Activated CD4-positive, alpha-beta T cell treated with anti-CD3 and anti-CD28 coated beads, Interleukin-2, amount 50 U/mL, for 16 hours (primary cell): Measurements from ENCODE around the gene LMCD1.

Experiments used
- DNase-seq: peaks from one replicate; pipeline ENCODE4 v3.0.0-alpha.2; 2020

LMCD1 gene

DNA sequence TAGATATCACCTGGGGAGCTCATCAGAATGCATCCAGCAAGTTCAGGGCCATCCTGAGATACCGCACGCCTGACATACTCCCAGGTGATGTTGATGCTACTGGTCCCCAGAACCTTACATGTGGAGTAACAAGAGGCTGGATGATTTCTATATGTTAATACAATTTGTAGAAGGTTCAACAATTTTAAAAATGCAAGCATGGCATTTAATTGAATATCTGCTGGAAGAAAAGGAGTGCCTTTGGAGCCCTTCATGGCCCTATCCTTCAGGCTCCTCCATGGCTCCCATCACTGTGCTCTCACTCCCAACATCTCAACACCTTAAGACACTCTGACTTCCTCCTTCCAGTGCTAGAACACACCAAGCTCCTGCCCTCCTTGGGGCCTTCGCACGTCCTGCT, 36.6 kb downstream of the LMCD1 start:
- no peak for DNase-seq

DNA sequence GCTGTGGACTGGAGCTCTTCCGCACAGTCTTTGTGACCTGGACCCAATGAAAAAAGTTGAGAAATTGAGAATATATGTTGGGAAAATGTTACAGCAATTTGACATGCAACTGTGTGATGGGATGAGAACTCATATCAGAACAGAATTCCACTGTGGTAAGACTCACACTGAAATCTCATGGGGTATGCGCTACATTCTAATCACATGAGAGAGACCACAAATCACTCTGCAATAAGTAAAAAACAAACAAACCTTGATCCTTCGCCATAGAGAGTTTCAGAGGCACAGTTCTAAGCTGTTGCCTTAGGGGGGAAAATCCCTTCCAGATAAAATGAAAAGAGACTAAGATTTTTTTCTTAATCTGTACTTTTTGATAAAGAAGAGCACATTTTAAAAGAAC, 37.3 kb downstream of the LMCD1 start:
- no peak for DNase-seq

DNA sequence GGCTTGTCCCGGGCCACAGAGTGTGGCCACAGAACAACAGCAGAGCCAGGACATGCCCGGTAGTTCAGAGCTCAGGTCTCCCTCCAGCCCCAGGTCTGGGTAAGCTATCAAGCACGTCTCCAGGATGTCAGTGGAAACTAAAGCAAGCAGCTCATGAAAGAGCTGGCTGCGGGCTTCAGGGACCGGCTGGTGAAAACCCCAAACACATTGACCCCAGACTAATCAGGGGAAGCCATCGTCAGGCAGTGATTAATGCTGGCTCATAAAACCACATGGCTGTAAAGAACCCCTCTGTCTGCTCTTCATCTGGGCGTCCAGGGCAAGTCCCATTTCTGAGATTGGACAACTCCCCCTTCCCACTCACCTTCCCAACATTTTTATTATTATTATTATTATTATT, 37.8 kb downstream of the LMCD1 start:
- DNase-seq: no peak

DNA sequence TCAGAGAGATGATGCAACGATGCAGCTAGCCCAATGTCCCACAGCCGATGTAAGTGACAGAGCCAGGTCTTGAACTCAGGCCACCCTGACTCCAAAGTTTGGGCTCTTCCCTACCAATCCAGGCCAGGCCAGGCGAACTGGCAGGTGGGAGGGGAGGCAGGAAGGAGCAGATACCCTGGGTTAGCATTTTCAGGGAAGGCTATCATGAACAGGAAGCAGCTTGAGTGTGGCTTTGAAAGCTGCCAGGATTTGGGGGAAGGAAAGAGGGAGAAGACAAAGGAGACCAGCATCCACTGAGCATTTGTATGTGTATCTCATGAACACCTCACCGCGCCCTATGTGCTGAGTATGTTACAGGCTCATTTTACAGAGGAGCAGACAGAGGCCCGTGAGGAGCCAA, 38.8 kb downstream of the LMCD1 start:
- no peak for DNase-seq

DNA sequence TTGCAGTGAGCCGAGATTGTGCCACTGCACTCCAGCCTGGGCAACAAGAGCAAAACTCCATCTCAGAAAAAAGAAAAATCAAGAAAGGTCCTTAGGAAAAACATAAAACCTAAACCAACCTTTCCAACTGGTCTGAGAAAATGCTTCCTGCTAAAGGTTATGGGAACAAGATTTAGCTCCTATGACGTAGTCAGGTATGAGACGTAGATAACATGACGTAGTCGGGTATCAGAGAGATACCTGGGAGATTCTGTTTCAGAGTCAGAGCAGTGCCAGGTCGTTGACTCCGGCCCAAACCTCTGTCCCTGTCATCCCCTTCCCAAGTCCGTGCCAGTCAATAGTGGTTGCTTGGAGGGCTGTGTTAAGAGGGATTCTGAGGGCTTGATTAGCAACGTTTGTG, 39.9 kb downstream of the LMCD1 start:
- no peak for DNase-seq

DNA sequence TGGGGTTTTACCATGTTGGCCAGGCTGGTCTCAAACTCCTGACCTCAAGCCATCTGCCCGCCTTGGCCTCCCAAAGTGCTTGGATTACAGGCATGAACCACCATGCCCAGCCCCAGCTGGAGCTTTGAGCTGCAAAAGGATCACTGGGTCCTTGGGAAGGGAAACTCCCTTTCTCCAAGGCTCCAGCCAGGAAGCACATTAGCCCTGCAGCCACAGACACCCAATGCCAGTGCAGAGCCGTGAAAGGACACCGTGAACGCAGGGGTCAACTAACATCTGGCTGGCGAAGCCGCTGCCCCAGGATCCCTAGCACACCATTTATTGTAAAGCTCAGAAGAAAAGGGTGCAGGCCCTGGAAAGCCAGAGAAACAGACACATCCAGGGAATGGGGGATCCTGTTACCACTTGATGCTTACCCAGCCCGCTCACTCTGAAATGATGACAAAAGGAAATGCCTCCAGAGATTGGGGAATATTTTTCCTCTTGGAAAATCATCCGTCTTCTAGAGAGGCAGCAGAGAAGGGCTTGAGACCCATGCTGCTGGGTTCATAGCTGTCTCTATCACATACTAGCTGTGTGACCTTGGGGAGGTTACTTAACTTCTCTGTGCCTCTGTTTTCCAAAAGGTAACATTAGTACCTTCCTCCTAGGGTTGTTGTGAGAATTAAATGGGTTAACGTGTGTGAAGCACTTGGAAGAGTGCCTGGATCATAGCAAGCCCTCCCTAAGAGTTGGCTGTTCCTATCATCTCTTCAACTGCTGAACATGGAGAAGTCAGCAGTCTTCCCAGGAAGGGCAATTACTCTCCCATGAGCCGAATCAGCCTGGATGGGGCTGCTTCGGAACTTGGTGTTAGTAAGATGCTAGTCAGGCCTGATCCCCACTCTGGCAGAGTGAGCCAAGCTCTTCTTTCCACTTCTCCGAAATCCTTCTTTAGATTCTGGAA, 40.8 kb downstream of the LMCD1 start:
- DNase-seq: no peak

DNA sequence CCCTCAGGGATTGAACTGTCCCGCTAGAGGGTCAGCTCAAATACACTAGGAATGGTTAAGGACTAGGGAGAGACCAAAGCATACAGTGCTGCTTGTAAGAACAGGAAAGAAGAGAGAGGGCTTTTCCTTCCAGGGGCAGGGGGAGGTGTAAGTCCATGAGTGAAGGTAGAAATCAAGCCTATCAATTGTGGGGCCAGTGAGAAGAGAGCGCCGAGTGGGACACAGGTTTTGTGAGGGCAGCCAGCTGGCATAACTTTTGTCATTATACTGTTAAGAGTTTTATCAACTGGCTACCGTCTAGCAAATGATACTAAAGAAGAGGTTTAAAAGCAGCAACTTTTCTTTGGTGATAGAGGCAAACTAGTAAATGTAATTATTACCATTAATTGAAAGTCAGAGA, 45.0 kb downstream of the LMCD1 start:
- DNase-seq: no peak

DNA sequence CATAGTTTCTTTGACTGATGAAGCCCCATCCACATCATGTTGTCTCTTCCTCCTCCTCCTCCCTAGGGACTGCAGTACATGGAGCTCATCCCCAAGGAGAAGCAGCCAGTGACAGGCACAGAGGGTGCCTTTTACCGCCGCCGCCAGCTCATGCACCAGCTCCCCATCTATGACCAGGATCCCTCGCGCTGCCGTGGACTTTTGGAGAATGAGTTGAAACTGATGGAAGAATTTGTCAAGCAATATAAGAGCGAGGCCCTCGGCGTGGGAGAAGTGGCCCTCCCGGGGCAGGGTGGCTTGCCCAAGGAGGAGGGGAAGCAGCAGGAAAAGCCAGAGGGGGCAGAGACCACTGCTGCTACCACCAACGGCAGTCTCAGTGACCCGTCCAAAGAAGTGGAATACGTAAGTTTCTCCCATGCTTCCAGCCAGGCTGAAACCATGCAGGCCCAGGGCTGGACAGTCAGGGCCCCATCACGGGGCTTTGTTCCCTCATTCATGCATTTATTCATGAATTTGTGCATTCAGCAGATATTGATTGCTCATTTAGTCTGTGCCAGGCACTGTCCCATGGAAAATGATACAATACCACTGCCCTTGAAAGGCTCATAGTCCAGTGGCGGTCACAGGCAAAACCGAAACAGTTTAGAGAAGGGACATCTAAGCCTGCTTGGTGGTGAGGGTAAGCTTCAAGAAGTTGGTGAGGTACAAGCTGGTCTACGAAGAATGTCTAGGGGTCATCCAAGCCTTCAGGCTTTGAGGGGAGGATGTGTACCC, 47.1 kb downstream of the LMCD1 start:
- no peak for DNase-seq

DNA sequence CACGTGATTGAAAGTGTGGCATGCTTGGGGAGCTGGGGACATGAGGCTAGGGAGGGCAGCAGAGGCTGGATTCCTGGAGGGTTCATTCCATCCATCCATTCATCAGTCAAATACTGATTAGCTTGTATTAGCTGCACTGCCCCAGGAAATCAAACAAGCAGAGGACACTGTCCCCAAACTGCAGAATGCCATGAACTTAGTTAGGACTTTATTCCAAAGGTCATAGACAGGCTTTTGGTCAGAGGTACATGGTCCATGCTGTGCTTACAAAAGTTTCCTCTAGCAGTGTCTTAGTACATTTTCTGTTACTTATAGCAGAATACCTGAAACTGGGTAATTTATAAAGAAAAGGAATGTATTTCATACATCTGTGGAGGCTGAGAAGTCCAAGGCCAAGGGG, 47.7 kb downstream of the LMCD1 start:
- no peak for DNase-seq

DNA sequence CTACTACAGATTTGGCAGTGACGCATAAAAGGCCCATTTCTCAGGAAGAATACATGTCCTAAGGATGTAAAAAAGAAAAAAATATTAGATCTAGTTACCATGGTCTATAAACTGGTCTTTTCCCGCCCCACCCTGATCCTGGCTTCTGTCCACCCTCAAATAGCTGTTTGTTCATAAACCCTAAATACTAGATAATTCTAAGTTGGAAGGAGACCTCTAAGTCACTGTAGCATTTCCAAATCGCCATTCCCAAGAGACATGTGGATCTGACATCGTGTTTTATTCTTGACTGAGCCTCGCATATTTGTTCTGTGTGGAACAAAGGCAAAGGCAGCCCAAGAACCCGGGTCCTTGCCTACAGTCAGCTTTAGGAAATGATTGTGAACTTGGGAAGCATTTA, 49.0 kb downstream of the LMCD1 start:
- DNase-seq: no peak

DNA sequence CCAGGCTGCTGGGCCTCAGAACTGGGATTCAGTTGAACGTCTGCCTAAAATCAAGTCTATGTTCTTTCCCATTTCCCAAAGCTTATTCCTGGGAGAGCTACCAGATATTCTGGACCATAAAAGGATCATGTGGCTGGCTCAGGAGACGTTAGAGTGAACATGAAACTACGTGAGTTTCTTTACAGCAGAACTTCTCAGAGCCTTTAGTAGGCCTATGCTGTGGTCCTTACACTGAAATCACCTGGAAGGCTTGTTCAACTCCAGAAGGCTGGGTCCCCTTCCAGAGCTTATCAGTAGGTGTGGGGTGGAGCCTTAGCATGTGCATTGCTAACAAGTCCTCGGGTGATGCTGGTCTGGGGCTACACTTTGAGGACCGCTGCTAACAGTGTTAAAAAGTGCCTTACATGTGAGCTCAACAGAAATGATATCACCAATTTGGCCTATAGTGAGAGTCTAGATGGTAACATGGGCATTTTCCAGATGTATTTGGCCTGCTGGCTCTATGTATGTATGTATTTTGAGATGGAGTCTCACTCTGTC, 50.7 kb downstream of the LMCD1 start:
- no peak for DNase-seq

DNA sequence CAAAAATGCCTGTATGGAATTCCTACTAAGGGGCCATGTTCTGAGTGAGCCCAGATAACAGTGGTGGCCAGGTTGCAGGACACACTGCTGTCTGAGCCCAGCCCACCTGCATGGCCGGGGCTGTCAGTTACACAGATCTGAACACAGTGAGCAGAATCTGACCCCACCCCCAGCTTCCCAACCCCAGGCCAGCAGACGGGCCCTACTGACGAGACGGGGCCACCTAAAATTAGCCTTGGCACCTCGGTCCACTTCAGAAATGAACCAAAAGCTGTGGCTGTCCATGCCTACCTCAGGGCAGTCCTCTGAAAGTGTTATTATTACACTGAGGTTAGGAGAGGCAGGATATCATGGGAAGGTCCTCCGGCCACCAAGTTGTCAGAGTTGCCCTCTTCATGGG, 51.8 kb downstream of the LMCD1 start:
- no peak for DNase-seq

DNA sequence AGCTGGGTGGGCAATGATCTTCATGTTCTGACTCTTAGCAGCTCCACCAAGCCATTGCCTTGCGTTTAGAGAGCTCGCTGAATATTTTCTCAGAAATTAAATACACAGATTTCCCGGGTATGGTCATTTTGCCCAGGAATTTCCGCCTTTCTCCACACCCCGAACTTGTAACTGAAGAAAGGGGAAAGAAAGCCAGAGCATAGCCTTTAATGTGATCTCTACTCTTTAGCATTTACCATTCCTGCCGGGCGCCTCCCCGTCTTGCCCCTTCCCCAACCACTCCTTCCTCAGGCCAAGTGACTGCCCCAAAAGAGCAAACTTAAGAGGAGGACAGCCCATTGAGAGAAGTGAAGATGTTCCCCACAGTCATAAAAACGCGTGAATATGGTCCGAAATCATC, 53.1 kb downstream of the LMCD1 start:
- DNase-seq: no peak

DNA sequence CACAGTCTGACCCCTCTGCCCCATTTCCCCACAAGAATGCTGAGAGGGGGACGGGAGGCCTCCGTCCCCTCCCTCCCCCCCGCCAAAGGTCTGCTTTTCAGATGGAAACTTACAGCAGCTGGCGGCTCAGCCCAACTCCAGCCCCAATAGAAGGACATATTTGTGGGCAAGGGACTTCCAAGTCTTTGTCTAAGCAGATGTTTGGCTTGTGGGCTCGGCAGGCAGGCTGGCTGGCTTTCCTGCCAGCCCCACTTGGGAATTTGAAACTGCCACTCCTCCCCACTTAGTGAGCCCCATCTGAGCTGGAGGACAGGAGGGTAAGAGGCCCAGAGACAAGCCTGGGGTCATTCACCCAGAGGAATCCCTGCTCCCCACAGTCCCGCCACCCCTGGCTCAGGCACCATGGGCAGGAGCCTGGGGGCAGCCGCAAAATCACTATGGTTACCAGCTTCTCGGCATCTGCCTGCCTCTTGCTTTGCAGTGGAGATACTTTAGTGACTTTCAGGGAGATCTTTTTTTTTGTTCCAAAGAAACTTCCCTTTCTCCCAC, 53.6 kb downstream of the LMCD1 start:
- DNase-seq: no peak

DNA sequence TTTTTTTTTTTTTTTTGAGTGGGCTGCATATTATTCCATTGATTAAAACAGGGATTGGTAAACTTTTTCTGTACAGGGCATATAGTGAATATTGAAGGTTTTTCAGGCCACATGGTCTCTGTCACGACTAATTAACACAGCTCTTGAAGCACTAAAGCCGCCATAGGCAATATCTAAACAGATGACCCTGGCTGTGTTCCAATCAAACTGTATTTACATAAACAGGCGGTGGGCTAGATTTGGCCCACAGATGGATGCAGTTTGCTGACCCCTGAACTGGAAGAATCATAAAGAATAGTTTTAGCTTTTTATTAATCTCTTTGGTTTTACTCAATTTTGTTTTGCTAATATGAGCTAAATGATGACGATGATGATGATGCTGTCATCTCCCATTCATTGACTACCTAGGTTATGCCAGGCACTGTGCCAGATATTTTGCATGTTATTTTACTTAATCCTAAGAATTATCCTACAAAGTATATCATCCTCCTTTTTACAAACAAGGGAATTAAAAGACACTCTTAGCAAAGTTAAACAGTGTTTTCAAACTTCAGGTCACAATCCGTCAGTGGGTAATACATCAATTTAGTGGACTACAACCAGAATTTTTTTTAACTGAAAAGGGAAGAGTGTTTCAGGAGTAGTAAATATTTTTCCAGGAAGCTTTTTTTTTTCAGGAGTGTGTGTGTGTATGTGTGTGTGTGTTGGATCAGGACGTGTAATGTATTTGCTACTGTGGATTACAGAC, 54.3 kb downstream of the LMCD1 start:
- no peak for DNase-seq

DNA sequence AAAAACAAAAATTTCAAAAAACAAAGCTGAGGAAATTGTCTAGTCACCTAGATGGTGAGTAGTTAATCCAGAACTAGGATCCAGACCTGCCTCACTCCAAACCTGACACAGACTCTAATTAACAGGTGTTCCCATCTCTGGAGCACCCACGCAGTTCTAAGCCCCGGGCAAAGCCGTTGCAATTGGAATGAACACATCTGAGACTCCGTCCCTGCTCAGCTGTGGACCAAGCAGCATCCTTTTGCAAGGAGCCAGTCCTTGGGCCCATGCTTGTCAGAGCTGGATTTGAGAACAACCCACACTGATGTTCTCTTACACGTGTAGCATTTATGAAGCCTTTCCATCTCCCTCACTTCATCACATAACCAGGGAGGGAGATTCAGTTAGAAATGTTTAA, 54.8 kb downstream of the LMCD1 start:
- DNase-seq: no peak

DNA sequence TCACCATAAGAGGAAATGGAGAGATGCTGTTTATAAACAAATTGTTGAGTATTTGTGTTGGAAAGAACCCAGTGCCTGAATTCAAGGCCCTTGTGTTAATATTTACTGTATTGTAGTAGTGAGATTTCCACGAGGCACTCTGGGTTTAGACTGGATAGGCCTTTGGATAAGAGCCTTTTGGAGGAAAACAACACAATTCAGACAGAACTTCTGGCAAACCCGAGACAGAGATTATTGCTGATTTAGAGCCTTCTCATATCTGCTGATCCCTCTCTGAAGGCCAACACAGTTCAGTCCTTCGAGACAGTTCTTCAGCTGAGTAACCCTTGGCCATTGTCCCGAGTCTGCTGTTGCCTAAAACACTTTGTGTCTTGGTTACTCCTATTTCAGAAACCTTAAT, 55.7 kb downstream of the LMCD1 start:
- no peak for DNase-seq

DNA sequence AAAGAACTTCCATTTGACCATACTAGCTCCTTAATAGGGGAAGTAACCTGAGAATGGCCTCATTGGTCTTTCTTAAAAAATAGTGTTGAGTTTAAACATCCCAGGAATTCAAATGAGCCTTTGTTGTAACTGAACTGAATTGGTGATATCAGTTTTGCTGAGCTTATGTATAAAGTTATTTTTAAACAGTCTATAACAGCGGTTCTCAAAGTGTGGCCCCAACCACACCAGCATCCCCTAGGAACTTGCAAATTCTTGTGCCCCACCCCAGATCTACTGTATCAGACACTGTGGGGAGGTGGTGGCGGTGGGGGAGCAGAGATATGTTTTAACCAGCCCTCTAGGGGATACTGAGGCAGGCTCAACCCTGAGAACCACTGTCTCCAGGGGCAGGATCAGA, 57.0 kb downstream of the LMCD1 start:
- DNase-seq: no peak

DNA sequence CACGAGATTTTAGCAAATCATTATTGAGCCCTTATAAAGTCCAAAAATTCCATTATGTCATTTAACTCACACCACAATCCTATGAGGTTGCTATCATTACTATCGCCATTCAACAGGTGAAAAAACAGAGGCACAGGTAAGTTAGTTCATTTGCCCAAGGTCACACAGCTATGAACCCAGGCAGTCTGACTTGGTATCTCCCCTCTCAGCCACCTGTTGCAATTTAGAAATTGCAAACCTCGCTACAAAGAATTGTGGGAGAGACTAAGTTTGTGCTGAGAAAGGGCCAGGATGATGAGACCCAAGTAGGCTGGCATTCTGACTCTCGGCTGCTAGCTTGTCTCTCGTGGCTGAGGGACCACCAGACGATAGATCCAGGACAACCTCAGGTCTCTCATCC, 57.7 kb downstream of the LMCD1 start:
- DNase-seq: no peak

DNA sequence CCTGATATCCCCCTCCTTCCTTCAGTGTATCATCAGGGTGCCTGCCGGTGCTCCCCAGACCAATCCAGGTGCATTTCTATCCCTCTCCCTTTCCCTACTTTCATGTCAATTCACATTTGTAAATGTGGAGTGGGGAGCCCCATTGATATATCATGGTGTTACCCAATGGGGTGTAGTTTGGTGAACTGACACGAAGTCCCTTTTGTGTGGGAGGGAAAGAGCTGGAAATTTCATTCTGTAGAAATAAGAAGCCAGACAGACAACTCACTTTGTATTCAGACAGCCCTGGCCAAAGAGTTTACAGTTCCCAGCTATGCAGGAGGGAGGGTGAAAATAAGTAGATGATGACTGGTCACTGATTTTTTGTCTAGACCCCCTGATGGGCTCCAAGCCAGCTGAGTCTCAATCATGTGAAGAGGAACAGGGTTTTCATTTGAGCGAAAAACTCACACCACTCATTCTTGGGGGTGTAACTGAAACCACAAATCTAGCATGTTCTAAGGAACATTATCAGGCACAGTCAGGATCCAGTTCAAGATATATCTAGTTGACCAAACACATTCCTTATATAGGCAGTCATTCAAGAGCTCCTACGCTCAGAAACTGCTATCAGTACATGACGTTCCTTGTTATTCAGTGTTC, 58.9 kb downstream of the LMCD1 start:
- no peak for DNase-seq

DNA sequence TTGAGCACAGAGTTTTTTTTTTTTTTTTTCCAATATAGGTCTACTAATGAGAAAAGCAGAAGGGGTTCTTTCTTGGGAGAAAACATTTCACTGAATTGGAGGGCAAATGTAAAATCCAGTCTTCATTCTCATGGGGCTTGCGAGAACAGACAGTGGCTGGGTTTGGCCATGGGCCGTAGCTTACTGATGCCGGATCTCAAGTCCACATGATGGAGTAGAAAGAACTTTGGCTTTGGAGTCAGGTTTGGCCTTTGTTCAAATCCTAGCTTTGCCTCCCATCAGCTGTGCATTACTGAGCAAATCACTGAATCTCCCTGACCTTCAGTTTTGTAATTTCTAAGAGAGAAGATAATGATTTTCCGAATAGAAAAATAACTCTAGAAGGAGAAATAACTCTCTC, 59.7 kb downstream of the LMCD1 start:
- no peak for DNase-seq

DNA sequence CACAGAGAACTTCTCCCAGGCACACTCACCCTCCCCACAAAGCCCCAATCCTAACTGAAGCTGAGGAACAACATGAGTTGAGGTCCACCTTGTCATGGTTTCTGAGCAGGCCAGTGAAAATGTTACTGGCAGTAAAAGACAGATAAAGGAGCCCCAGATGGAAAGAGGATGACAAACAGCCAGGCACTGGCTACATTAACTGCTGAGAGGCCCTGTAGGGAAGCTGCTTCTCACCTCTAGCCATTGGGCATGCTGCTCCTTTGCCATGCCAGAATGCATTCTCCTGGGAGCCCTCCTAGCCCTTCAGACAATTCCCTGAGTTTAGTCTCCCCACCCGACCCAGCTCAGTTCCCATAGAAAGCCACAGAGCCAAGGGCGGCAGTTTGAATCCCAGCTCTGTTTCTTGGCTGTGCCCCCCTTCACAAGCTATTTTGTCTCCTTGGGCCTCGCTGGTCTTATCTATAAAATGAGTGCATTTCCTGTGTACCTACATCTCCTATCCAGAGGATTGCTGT, 60.5 kb downstream of the LMCD1 start:
- no peak for DNase-seq
